ENCODE measurements around the gene SPON1.
A peak's percentile ranks its signal among the peaks of the same experiment; 100 is the strongest.
"Not testable (repeated sequence)": the region's sequence is repeated elsewhere in the genome, so short reads cannot be mapped to it uniquely, and the experiment has no call there.

Gene SPON1

DNA sequence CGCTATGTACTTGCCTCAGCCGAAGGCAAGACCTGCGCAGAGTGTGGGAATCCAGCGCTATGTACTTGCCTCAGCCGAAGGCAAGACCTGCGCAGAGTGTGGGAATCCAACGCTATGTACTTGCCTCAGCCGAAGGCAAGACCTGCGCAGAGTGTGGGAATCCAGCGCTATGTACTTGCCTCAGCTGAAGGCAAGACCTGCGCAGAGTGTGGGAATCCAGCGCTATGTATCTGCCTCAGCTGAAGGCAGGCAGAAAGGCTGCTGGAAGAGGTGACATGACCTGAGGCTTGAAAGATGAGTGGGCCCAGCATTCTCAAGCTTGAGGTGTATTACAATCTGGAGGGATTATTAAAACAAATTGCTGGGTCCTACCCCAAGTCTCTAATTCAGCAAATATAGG lies 290.0 kb downstream of the SPON1 start:
- DNase-seq = not testable (repeated sequence)

DNA sequence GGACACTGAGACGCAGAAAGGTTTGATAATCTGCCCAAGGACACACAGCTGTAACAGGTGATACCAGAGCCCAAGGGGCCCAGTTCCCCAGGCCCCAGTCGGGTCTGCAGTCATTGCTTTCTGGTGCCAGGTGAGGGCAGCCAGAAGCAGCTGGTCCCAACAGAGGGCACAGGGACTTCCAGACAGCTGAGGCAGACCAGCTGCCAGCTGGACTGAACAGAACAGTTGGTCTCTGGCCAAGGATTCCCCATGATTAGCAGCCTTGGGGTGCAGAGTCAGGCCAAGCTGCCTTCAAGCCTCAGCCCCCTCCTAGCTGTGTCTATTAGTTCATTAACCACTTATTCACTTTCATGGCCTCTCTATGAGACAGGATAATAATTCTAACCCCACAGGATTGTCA lies 290.9 kb downstream of the SPON1 start:
- no peak for DNase-seq

DNA sequence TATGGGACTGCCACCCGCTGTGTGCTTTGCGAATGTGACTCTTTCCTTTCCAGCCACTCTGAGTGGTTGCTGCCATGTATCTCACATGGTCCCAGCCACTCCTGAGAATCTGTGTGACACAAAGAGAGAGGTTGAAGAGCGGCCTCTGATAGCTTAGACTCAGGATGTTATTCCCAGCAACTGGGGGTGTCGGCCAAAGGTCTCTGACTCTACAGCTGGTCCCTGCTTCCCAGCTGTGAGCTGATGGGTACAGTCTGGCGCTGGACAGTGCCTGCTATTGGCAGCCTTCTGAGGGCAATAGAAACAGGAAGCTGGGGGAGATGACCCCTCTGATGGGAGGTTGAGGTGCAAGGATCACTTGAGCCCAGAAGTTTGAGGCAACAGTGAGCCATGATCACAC lies 291.3 kb downstream of the SPON1 start:
- DNase-seq = no peak

DNA sequence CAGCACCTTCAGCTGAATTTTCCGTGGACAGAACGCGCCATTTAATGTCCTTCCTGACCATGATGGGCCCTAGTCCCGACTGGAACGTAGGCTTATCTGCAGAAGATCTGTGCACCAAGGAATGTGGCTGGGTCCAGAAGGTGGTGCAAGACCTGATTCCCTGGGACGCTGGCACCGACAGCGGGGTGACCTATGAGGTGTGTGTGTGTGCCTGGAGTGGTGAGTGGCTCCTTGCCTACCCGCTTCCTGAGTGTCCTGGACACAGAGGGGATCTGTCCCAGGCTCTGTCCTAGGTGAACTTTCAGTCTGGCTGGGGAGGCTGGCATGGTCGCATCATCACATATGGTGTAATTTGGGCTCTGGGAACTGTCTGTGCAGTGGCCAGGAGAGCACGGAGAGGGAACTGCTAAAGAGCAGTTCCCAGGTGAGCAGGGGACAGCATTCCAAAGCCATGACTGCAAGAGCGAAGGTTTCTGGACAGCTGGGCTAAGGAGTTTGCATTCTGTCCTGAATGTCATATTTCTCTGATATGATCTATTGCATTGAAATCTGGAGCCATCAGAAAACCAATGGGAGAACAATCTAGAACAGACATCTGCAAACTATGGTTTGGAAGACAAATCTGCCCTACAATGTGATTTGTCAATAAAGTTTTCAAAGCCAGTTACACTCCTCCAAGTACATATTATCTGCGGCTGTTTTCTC lies 292.2 kb downstream of the SPON1 start:
- no peak for DNase-seq

DNA sequence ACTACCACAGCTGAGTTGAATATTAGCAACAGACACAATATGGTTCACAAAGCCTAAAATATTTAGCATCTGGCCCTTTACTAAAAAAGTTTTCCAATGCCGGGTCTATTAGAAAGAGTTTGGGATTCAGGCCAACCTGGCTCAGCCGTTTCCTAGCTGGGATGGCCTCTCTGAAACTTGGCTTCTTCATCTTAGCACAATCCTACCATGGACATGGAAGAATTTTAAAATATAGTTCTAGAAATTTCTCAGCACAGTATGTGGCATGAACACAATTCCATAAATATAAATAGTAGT lies 292.7 kb downstream of the SPON1 start:
- DNase-seq = no peak

DNA sequence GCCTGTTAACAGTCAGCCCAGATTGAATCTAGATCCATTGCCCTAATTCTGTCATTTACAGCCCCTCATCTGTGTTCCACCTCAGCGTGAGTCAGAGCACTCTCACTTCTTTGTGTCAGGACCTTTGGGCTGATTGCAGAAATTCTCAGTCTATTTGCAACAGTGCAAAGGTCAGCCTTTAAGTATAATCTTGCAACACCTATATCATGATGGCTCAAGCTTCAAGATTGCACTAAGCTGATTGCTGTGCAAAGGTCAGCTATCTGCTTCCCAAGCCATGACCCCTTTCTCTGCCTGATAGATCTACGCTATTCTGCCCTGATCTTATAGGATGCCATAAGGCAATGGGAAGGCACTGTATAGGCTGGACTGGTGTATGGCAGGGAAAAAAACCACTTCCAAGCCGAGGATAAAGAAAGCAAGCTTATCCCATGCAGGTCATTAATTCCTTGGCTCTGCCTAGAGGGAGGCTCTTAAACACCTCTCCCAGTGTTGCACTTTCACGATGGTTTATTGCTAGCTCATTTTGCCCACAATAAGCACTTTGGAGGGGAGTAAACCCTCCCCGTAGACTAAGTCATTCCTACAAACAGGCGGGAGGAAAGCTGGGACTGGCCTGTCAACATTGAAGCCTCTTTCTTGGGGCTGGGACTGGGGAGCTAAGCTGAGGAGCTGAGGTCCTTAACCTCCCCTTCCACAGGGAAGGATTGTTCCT lies 295.9 kb downstream of the SPON1 start:
- DNase-seq = no peak

DNA sequence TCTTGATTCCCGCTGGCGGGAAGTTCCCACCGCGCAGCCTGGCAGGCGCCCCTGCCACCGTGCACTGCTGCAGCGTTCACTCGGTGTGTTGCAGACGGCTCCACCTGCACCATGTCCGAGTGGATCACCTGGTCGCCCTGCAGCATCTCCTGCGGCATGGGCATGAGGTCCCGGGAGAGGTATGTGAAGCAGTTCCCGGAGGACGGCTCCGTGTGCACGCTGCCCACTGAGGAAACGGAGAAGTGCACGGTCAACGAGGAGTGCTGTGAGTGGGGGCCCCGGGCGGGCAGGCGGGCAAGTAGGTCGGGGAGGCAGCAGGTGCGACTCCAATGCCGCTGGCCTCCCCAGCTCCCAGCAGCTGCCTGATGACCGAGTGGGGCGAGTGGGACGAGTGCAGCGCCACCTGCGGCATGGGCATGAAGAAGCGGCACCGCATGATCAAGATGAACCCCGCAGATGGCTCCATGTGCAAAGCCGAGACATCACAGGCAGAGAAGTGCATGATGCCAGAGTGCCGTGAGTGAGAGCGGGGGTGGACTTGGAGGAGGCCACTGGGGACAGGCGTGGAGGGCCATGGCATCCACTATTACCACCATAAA lies 296.8 kb downstream of the SPON1 start:
- no peak for DNase-seq

DNA sequence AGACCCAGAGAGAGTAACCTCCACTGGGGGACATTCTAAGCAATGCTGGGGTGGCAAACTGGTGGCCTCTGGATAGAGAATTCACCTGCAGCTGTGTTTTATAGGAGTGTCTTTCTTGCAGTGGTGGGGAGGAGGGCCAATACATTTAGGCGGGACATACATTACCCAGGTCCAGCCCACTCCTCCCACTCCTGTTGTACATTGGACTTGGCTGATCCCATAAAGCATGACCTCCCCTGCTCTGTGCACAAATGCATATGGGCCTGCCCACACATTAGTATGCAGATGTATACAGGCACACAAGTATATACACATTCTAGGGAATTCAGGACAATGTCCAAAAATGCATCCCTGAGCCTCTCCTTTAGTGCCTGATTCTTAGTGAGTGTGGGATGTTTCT lies 297.4 kb downstream of the SPON1 start:
- DNase-seq = no peak

DNA sequence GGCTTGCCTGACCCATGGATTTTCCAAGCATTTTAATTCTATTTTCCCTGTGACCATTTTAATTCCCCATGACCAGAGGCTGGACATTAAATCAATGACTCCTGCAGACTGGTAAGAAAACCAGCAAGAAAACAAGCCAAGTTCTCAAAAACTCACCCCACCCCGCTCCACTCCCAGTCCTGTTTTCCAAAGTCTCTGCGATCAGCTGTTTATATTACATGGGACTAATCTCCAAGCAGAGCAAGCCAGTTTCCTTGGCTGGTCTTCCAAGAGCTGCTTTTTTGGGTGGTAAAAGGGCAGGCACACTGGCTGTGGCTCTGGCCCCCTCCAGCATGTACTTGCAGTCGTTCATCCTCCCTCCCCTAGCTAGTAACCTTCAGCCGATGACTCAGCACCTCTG lies 298.5 kb downstream of the SPON1 start:
- no peak for DNase-seq

DNA sequence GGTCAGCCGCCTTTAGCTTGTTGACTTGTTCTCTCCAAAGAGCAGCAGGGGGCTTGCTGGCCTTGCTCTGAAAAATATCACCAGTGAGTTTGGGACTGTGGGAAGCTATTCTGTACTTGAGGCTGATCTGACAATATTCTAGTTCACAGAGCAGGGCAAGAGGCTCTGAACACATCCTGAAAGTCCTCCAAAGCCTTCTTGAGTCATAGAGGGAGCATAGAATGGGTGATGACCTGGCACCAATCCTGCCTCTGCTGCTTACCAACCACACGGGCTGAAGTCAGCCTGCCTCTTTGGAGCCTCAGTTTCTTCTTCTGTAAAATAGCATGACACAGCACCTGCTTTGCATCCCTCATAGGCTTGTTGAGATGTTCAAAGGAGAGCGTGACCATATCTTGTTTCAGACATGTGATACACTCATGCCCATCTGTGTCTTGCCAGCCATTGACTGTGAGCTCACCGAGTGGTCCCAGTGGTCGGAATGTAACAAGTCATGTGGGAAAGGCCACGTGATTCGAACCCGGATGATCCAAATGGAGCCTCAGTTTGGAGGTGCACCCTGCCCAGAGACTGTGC lies 299.8 kb downstream of the SPON1 start:
- no peak for DNase-seq

DNA sequence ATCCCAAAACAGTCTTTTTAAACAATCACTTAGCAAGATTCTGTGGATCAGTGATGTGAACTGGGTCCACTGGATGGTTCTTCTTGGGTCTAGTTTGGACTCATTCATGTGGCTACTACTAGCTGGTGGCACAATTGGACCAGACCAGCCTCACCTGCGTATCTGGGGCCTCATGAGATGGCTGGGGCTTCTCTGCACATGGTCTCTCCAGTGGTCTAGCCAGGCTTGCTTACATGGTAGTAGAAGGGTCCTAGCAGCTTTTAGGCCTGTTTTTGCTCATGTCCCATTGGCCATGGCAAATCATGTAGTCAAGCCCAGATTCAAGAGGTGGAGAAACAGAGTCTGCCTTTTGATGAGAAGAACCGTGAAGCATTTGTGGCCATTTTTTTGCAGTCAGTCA lies 302.4 kb downstream of the SPON1 start:
- DNase-seq = no peak

DNA sequence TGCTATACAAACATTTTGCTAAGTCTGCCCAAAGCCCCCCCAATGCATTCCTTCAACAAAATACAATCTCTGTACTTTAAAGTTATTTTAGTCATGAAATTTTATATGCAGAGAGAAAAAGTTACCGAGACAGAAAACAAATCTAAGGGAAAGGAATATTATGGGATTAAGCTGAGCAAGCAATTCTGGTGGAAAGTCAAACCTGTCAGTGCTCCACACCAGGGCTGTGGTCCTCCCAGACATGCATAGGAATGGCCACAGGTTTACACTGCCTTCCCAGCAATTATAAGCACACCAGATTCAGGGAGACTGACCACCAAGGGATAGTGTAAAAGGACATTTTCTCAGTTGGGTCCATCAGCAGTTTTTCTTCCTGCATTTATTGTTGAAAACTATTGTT lies 304.1 kb downstream of the SPON1 start:
- no peak for DNase-seq

DNA sequence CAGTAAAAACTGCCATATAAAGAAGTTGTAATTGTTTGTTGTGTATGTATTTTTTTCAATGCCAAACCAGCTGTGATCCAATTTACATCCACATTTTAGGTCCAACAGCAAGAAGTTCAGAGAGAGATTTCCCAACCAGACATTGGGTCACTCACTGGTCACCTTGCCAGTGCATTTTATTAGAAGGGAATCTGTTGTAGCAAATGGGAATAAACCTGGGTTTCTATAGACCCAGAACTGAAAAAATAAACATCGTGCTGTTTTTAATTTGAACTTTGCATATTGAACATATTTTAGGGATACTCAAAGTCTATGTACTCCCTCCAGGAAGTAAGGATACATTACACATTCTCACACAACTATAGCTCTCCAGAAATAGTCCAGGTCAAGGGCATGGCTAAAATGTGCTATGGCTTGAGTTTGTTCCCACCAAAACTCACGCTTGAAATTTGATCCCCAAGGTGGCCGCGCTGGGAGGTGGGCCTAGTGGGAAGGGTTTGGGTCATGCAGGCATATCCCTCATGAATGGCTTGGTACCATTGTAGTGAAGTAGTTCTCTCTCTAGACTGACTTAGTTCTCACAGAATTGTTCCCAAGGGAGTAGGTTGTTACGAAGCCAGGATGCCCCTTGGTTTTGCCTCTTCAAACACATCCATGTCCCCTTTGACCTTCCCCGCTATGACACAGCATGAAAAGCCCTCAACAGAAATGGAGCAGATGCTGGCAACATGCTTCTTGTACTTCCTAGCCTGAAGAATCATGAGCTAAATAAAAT lies 305.5 kb downstream of the SPON1 start:
- DNase-seq = no peak

DNA sequence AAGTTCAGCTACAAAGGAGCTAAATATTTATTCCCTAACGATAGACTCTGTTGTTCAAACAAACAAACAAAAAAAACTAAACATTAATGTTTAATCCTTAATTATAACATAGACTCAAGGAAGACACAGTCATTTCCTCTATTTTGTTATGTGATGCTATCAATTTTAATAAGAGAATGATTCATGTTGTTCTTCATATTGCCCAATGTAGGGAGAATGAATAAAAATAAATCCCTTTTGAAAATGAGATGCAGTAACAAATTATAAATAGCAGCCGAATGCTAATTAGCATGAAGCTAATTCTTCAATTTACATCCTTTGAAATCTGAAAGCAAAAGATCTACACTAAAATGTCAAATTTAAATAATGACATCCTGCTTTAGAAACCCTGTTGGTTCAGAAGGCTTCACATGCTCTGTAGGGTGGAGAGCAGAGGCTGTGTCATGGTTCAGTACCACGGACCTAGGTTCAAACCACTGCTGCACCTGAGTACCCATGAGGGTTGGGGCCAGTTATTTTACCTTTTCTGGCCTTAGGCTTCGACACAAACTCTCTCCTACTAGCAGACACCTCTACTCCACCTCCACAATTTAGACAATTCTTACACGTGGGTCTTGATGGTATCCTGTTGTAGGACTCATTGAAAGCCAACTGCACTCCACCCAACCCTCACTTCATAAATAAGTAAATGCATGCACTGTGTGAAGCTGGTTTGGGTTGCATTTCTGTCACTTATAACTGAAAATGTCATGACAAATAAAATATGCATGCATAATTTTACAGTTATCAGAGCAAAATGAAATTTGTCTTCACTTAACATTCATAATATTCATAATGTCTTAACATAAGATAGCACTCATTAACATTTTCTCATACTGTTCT lies 307.4 kb downstream of the SPON1 start:
- no peak for DNase-seq

DNA sequence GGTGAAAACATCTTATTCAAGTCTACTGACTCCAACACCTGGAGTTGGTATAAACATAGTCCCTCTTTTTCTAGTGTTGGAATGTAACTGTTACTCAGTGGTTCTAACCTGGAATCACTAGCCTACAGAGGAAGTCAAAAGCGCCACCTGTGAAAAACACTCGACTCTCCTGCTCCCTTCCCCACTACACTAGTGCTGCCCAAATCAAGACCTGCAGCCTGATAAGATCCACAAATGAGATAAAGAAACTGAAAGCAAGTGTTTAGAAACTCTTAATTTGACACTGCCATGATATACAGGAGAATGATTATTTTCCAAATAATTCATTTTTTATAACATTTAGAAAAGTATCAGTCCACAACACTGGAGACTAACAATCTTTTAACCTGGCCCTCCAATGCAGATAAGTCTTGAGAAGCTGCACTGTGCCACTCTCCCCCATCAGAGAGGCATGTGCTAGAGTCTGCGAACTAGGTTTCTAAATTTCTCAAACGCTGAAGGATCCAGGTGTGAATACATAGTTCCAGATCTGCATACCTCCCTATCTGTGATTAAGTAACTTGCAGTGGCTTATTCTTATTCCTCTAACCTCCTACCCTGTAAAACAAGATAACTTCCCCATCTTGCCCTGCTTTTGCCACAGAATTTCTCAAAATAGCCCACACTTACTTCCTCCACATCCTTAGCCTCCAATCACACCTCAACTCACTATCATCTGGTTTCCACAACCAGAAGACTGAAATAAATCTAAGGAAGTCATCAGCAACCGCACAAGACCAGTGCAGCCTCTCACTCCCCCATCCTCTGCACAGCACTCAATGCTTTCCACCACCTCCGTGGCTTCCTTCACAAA lies 308.4 kb downstream of the SPON1 start:
- DNase-seq = peak; percentile 98 to 99

DNA sequence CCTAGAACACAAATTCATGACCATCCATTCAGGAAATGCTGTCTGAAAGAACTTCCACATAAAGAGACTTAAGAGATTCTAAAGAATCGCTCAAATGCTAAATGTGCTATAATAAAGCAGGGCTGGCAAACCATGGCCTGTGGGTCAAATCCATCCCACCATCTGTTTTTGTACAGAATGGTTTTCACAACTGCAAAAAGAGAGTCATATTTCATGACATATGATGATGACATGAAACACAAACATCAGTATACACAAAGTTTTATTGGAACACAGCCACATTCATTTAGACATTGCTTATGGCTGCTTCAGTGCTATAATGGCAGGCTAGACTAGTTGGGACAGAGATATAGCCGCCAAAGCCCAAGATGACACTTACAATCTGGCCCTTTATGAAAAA lies 311.4 kb downstream of the SPON1 start:
- no peak for DNase-seq

DNA sequence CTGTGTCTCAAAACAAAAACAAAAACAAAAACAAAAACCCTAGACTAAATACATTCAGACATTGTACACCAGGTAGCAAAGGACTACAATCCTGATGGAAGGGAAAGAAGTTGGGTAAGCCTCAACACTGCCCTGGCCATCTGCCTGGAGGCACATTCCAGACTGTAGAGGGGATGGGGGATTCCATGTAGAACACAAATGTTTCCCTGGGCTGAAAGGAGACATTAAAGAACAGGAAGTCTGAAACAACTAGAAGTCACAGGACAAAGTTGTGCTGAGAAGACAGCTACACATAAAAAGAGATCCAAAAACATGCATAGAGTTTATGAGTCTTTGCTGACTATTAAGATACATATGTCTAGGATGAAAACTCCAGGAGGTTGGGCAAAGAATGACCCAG lies 312.6 kb downstream of the SPON1 start:
- no peak for DNase-seq

DNA sequence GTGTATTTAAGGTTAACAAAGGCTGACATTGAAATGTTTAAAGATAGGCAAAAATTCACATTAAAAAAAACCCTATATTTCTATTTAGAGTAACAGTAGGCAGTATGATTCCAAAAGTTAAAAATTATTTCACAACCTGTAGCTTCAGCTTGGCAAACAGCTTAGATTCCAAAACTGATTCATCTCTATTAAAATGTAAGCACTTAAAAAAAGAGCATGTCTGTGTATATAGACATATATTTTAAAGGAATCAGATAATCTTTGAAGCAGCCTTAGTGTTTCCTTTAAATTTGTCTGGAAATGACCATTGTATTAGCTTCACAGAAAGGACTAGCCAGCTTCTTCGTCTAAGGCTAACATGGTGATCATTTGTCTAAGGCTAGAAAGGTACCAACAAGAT lies 316.3 kb downstream of the SPON1 start:
- not testable (repeated sequence) for DNase-seq

DNA sequence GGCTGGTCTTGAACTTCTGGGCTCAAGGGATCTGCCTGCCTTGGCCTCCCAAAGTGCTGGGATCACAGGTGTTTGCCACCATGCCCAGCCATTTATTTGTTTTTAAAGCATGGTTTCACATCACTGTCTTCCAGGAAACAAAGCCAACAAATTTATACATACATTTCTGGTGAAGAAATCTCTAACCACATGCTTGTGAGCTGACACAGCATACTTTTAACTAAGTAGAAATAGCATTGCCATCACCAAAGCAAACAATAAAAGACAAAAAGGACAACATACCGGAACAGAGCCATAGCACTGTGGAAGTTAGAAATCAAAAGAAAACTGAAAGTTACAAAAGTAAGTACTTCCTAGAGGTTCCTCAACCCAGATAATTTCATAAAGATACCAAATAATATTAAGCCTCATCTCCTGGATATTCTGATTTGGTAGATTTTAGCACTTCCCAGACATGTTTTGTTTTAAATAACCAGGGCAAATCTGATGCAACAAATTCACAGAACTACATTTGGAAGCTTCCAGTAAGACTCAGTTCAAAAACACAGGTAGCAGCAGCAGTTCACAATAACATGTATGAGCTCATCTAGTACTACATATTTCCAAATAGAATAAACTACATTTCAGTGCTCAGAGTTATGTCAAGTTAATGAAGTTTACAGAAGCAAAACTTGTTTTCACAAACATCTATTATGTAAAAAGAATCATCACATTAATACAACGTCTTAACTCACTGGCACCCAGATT lies 325.8 kb downstream of the SPON1 start:
- DNase-seq = no peak

DNA sequence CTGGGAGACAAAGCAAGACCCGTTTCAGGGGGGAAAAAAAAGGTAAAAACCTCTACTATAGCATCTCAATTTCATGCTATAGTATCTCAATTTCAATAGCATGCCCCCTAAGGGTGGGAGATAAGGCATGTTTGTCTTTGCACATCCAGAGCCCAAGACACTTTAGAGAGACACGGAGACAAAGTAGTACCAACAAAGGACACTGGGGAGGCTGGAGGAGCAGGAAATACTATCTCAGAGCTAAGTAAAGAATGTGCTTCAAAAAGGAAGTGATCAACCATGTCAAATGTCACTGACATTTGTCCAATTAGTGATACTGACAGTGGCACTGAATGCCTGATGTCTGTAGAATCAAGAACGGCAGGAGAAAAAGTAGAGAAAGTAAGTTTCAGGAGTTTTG lies 327.9 kb downstream of the SPON1 start:
- no peak for DNase-seq

DNA sequence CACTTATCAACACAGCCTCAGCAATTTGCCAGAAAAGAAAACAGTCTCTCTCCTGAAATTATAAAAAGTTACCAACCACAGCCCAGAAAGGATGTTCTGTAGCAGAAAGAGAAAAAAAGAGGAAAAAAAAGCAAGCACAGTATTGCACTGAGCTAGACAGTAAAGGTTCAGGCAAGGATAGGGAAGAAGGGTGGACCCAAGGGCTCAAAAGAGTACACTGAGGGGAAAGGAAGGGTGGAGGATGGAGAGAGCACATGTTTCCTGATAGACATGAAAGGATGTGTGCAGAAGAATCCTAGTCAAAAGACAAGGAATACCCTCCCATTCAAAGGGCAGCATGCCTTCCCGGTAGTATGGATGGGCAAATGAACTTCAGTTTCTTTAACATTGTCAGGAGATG lies 337.4 kb downstream of the SPON1 start:
- no peak for DNase-seq

All from Kasumi-1 (cell line).